GM04504 (cell line): Measurements from ENCODE around the gene USP48.

ENCODE experiments used
- DNase-seq: peaks from one replicate; pipeline ENCODE4 v3.0.0-alpha.2; 2012; ENCODE audit warnings: low read depth

USP48 gene

GRCh38 chr1:21668232-21668950, 114.6 kb downstream of the USP48 start:
- no peak for DNase-seq

- no peak for DNase-seq
These were observed 115.4 kb downstream of the USP48 start for GRCh38 chr1:21667348-21668231.

GRCh38 chr1:21666576-21667320, 116.2 kb downstream of the USP48 start:
- no peak for DNase-seq

- no peak for DNase-seq
These were observed 117.0 kb downstream of the USP48 start for GRCh38 chr1:21665711-21666575.

GRCh38 chr1:21664806-21665588, 118.0 kb downstream of the USP48 start:
- DNase-seq = no peak

- no peak for DNase-seq
These were observed 118.8 kb downstream of the USP48 start for GRCh38 chr1:21663951-21664805.

- DNase-seq = no peak
These were observed 119.5 kb downstream of the USP48 start for GRCh38 chr1:21663248-21663950.

- DNase-seq = no peak
These were observed 120.3 kb downstream of the USP48 start for GRCh38 chr1:21662426-21663247.

- DNase-seq = no peak
These were observed 121.1 kb downstream of the USP48 start for GRCh38 chr1:21661886-21662285.

- DNase-seq = no peak
These were observed 123.0 kb downstream of the USP48 start for GRCh38 chr1:21659924-21660326.

GRCh38 chr1:21659099-21659923, 123.6 kb downstream of the USP48 start:
- DNase-seq = no peak

GRCh38 chr1:21657456-21658190, 125.3 kb downstream of the USP48 start:
- no peak for DNase-seq

GRCh38 chr1:21655748-21656147, 127.2 kb downstream of the USP48 start:
- no peak for DNase-seq

GRCh38 chr1:21655259-21655658, 127.7 kb downstream of the USP48 start:
- DNase-seq = no peak

GRCh38 chr1:21654209-21654608, 128.7 kb downstream of the USP48 start:
- no peak for DNase-seq

- DNase-seq = no peak
These were observed 129.2 kb downstream of the USP48 start for GRCh38 chr1:21653744-21654100.
